GM12875 (cell line): ENCODE data around the gene ANAPC2.

ENCODE experiments used
- H3K4me3 ChIP-seq: one replicate; pipeline ENCODE4 v1.5.1; 2011; ENCODE audit warnings: low read depth, low read length, control low read depth
- TF ChIP-seq, protein P1 (sequence below): IDR thresholded peaks from 2 replicates; pipeline ENCODE4 v1.5.1; 2011; ENCODE audit warnings: low read depth, mild to moderate bottlenecking, control low read depth, inconsistent platforms, low read length, moderate library complexity, borderline replicate concordance; ENCODE audit not compliant: insufficient read depth

The ANAPC2 gene

DNA sequence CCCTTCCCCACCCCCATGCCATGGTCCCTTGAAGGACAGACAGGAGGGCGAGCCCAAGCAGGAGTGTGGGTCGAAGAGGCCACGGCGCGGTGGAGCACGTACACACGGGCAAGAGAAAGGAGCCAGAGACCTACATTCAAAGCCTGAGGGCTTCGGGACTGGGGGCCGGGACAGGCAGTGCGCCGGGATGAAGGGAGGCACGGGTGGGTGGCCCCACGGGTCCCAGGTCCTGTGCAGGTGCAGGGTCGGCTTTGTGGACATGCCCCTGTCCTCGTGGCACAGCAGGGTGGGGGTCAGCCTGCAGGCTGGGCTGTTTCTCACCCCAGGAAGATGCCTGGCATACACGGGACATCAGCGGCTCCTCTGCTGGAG lies 28.3 kb downstream of the ANAPC2 start:
- TF ChIP-seq, protein P1, sequence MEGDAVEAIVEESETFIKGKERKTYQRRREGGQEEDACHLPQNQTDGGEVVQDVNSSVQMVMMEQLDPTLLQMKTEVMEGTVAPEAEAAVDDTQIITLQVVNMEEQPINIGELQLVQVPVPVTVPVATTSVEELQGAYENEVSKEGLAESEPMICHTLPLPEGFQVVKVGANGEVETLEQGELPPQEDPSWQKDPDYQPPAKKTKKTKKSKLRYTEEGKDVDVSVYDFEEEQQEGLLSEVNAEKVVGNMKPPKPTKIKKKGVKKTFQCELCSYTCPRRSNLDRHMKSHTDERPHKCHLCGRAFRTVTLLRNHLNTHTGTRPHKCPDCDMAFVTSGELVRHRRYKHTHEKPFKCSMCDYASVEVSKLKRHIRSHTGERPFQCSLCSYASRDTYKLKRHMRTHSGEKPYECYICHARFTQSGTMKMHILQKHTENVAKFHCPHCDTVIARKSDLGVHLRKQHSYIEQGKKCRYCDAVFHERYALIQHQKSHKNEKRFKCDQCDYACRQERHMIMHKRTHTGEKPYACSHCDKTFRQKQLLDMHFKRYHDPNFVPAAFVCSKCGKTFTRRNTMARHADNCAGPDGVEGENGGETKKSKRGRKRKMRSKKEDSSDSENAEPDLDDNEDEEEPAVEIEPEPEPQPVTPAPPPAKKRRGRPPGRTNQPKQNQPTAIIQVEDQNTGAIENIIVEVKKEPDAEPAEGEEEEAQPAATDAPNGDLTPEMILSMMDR, result no peak

DNA sequence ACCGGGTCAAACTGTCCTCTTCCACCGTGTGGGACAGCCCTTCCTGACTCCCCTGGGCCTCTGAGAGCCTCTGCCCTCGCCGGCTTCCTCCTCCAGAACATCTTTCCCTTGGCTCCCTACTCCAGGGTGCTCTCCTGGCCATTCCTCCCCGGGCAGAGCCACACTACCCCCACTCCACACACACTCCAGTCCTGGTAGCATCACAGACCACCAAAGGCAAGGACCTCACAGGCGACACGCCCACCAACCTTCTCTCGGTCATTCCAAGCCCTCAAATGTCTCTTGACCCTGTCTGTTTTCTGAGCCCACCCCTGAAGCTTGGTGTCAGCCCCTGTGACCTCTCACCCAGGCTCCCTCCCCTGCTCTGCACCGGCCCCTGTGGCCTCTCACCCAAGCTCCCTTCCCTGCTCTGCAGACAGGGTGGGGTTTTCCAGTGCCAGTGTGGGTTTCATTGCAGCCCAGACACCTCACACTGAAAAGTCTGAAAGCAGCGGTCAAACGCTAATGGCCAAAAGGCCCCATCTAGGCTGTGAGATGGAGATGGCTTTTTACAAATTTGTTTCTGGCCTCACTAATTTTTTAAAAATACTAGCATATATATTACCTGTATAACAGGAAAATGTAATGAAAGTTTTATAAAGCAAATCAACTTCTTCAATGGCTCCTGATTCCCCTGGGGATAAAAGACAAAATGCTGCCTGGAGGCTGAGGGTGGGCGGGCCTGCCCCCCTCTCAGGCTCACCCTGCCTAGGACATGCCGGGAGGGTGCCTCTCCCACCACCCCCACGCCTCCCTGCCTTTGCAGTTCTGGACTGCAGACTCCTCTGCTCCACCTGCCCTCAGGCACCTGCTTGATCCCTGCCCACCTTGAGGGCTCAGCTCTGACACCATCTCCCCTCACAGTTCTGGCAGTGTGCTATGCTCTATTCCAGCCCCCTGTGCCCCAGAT lies 29.0 kb downstream of the ANAPC2 start:
- TF ChIP-seq, protein P1, result no peak
- H3K4me3 ChIP-seq, result no peak overlapping the region

More for the DNA sequence above, 28.3 kb downstream of the ANAPC2 start:
- no peak overlapping the region for H3K4me3 ChIP-seq

DNA sequence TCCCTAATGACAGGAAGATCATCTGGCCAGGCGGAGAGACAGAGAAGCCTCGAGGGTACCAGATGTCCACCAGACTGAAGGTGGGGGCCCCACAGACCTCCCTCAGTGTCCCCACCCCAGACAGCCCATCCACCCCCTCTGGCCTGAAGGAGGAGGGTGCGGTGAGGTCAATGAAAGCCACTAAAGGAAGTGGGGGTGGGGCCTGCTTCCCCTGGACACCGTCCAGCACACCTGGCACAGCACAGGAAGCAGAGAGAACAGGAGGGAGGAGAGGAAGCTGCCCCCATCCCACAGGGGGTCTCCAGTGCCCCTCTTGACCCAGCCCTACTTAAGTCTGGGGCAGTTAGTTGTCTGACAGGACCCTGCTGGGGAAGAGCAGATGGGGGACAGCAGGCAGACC lies 29.7 kb downstream of the ANAPC2 start:
- H3K4me3 ChIP-seq, result no peak overlapping the region
- TF ChIP-seq, protein P1, result no peak

DNA sequence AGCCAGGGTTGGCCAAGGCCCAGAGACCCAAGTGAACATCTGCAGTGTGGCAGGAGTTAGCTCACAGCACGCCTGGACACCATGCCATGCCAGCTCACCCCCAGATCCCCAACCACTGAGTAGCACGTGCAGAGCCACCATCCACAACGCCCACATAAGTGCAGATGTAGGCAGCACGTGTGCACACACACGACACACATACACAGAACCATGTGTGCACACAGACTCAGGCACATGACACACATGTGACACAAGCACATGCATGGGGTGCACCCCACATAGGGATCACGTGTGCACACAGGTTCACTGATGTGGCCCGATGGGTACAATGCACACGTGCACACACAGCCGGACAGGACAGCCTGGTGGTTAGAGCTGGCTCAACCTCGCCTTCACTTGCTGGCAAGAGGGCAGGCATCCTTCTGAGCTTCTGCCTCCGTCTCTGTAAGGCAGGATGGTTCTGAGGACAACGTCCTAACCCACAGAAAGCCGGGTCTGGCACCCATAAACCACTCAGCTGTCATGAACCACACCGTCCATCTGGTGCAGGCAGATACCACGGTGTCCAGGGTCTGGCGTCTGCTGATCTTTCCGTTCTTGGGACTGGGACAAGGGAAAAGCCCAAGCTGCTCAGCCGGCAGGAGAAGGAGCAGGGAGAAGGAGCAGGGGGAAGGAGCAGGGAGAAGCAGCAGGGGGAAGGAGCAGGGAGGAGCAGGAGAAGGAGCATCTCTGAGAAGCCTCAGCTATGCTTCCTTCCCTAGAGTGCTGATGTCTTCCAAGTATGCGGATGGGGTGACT lies 30.5 kb downstream of the ANAPC2 start:
- H3K4me3 ChIP-seq, result no peak overlapping the region
- TF ChIP-seq, protein P1, result no peak

DNA sequence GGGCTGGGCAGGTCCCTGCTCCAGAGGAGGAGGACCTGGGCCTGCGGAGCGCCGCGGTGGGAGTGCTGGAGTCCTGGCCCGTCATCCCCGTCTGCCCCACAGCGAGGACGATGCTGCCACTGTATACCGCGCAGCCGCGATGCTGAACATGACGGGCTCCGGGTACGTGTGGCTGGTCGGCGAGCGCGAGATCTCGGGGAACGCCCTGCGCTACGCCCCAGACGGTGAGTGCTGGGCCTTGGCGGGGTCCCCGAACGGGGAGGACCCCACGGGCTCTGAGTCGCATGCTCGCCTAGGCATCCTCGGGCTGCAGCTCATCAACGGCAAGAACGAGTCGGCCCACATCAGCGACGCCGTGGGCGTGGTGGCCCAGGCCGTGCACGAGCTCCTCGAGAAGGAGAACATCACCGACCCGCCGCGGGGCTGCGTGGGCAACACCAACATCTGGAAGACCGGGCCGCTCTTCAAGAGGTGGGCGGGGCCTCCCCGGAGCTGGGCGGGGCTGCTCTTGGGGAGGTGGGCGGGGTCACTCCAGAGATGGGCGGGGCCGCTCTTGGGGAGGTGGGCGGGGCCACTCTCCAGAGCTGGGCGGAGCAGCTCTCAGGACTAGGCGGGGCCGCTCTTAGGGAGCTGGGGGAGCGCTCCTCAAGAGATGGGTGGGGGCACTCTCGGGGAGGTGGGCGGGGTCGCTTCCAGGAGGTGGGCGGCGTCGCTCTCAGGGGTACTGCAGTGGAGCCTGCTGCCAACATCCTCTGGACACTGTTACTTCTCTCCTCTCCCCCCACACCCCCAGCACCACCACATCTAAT lies 31.6 kb downstream of the ANAPC2 start:
- TF ChIP-seq, protein P1, result no peak
- H3K4me3 ChIP-seq, result peak overlapping the region; percentile 11

DNA sequence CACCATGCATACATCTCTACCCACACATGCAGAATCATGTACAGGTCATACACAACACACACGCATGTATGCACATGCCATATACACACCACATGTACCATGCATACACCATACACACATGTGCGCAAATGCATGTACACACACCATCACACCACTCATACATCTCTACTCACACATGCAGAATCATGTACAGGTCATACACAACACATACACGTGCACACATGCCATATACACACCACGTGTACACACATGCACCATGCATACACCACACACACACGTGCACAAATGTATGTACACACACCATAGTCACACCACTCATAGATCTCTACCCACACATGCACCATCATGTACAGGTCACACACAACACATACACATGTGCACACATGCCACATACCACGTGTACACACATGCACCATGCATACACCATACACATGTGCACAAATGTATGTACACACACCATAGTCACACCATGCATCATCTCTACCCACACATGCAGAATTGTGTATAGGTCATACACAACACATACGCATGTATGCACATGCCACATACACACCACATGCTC lies 35.4 kb downstream of the ANAPC2 start:
- TF ChIP-seq, protein P1, result no peak
- no peak overlapping the region for H3K4me3 ChIP-seq
